CD4-positive, alpha-beta T cell treated with Interleukin-12 subunit alpha and Interleukin-12 subunit beta, for 1 hour (primary cell): ENCODE data around the gene LCN12.

Source experiments
- DNase-seq: peaks from one replicate; pipeline ENCODE4 v3.0.0-alpha.2; 2020

Gene LCN12

DNA sequence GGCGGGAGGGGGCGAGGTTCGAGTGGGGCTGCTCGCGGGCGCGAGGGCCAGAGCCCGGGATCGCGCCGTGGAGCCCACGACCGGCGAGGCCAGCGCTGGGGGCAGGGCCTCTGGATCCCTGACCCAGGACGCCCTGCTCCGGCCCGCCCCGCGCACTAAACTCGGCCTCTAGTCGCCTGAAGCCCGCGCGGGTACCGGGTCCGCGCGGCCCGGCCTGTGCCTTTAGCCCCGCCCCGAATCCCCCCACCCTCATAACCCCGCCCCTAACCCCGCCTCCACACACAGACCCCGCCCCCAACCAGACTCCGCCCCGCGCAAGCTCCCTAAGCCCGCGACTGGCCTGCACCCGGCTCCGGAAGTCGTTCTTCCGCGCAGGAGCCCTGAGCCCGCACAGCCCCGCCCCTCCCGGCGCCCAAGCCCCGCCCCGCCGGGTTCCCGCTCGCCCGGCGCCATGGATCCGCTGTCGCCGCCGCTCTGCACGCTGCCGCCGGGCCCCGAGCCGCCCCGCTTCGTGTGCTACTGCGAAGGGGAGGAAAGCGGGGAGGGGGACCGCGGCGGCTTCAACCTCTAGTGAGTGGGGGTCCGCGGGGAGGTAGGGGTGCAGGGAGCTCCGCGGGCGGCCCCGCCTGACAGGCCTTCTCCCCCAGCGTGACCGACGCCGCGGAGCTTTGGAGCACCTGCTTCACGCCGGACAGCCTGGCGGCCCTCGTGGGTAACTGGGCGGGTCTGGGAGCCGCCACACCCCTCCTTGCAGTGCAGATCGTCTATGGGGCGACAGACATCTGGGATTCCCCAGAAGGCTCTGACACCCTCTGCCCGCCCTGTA, 40.1 kb downstream of the LCN12 start, which contains the start of gene PAXX:
TSS of gene PAXX (plus strand) at position 430 of the 826 bp plus-strand sequence. CDS start at position 452, 22 bp downstream.
- peak; percentile 95 for DNase-seq

DNA sequence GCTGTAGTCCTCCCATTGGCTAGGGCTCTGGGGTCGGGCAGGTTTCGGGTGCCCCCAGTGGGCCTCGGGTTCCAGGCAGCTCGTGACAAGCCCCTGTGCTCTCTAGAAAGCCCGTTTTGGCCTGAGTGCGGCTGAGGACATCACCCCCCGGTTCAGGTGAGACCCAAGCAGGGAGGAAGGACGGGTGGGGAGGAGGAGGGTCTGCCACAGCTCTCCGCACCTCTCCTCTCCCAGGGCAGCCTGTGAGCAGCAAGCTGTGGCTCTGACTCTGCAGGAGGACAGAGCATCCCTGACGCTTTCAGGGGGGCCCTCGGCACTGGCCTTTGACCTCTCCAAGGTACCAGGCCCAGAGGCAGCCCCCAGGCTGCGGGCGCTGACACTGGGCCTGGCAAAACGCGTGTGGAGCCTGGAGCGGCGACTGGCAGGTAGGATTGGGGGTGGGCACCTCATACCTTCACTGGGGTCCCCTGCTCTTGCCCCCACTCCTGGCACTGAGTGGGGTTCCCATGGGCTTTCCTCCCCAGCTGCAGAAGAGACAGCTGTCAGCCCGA, 40.8 kb downstream of the LCN12 start:
- DNase-seq: no peak

DNA sequence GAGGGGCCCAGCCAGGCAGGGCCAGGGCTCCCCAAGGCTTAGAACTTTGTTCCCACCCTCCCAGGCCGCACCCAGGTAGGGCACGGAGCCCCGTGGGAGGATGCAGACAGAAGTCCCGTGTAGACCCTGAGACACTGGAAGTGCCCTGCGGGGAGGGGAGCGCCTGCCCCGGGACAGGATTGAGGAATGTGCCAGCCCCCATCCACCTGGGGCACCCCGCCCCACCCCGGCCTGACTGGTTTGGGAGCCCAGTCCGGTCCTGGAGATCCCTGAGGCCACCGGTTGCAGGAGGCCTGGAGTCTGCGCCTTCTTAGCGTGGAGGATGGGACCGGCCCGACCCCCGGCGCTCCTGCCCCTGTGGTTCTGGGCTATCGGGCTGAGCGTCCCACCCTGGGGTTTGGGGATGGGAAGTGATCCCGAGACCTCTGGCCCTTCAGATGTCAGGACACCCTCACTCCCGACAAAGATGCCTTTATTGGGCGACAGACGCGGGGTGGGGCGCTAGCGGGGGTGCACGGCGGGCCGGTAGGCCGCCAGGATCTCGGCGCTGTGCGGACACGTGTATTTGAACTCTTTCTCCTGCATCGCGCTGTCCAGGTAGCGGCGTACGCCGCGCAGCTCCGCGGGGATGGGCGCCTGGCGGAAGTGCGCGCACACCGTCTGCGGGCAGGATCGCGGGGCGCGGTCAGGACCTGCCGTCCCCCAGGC, 42.3 kb downstream of the LCN12 start:
- DNase-seq: no peak

DNA sequence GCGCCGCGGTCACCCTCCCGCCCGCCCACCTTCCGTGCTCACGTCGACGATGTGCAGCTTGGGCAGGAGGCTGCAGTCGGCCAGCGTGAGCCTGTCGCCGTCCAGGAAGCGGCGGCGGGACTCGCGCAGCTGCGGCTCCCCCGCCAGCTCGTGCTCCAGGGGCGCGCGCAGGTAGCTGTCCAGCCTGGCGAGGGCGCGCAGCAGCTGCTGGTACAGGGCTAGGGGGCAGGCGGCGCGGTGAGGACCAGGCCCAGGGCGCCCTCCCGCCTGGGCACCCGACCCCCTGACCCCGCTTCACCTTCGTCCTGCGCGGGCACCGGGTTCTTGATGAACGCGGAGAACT, 42.8 kb downstream of the LCN12 start:
- DNase-seq: no peak

DNA sequence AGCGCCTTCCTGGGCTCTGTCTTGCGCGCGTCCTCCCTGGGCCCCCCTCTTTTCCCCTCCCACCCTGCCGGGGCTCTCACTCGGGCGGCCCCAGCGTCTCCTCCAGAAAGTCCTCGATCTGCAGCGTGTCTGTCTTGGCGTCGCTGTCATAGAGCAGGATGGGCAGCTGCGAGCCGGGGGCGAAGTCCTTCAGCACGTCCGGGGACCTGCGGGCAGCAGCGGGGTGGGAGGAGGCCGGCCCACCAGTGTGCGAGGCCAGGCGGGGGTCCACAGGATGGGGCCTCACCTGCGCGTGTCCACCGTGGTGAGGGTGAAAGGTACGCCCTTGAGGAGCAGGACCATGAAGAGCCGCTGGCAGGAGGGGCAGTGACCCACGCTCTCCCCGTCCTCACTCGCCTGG, 43.3 kb downstream of the LCN12 start:
- no peak for DNase-seq

DNA sequence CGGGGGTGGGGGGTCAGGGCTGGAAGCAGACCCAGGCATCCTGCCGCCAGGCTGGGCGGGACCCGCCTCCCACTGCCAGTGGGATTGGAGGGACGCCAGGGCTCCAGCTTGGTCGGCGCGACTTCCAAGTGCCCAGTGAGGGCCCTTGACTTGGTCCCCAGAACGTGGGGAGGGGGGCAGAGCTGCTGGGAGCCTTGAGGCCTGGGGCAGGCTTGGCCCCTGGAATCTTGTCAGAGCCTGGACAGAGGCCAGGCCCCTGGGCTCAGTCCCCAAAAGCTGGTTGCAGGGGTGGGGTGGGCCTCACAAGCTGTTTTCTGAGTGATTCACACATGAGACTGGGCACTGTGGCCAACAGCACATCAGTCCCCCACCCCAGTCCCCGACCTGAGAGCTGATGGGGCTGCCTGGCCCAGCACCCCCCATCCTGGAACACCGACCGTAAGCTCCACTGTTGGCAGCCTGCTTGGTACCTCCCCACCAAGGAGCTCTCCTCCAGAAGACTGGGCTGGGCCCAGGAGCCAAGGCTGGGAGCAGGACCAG, 43.8 kb downstream of the LCN12 start:
- DNase-seq: no peak

DNA sequence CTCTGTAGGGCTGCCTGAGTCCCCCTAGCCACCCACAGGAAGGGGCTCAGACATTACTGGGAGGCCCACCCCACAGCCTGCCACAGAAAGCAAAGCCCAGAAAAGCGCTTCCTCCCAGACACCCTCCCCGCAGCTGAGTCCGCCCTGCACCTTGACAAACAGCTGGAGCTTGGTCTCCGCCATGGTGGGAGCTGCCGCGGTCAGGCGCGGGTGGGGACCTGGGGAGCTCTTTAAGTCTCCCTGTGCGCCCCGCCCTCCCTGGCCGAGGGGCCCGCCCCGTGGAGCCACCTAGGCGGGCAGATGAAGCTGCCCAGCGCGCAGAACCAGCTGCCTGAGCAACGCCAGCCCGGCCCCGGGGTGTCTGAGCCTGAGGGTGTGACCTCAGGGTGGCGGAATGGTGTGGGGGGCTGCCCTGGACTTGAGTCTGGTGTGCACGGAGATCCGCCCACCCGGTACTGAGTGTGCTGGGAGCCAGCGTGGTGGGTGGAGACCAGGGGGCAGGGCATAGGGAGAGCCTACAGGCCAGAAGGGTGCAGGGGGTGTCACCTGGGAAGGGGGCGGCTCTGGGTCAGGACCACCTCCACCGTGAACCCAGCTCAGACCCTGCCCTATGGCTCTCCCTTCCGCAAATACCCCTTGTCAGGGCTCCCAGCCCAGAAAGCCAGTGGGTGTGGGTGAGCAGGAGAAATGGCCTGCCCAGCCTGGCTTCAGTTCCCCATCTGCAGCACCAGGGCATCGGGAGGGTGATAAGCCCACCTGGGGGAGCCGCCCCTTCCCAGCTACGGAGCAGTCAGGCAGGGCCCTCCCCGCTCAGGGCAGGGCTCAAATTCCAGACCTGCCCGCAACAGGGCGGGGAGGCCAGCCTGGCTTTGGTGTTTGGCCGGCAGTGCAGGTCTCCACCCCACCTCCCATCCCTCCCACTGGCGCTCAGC, 44.6 kb downstream of the LCN12 start, which contains the start of gene CLIC3:
TSS of gene CLIC3 (minus strand) at position 208 of the 932 bp plus-strand sequence. CDS start at position 183, 25 bp downstream.
- peak; percentile 68 for DNase-seq

DNA sequence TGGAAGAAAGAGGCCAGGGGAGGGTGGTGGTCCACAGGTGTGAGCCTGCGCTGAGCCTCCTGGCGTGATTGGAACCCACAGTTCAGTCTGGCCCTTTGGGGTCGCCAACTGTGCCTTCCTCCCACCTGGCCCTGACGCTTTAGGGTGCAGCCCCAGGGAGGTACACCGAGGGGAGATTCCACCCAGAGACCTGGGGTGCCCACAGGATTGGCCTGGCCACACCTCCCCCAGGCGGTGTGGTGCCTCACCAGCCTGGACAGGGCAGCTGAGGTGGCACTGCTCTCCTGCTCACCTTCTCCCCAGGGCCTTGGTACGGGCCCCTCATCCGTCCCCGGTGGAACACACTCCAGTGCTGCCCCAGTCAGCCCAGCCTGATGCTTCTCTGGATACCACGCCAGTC, 45.3 kb downstream of the LCN12 start:
- DNase-seq: no peak

DNA sequence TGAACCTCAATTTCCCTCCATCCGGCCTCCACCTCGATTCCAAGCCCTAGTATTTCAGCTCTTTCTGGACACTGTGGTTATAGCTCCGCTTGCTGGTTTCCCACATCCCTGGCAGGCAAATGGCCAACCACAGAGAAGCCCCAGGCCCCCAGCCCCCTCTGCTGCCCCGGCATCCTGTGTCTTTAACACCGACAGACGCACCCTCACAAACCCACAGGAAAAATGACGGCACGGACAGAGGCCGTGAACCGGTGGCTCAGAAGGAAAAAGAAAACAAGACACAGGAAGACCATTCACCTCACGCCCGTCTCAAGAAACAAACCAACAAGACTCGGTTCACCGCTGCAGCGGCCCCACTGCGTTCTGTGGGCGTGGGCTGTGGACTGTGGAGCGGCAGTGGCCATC, 45.8 kb downstream of the LCN12 start:
- peak; percentile 50 for DNase-seq

DNA sequence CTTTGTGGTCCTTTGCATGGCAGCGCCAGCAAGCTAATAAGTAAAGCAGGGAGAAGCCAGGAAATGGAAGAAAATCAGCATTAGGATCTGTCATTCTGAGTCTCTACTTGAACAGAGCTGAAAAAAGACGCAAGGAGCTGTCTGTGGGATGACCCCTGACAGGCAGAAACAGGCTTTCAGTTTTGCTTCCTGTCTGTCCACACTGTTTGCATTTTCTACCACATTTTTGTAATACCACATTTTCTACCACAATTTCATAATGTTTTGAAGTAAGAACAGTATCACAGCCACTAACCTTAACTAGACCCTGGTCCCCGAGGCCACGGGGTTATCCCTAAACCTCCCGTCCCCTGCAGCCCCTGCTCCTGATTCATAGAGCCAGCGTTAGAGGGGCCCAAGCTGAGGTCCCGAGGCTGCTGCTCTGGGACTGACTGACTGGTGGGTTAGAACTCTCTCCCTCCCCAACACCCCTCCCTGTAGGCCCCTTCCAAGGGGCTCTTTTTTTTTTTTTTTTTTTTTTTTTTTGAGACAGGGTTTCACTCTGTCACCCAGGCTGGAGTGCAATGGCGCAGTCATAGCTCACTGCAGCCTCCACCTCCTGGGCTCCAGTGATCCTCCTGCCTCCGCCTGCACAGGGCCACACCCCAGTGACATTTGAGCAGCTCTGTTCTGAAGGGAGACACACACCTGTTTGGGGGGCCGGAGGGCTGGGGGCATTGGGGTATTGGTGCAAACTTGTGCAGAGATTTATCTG, 48.3 kb downstream of the LCN12 start:
- DNase-seq: peak; percentile 51

DNA sequence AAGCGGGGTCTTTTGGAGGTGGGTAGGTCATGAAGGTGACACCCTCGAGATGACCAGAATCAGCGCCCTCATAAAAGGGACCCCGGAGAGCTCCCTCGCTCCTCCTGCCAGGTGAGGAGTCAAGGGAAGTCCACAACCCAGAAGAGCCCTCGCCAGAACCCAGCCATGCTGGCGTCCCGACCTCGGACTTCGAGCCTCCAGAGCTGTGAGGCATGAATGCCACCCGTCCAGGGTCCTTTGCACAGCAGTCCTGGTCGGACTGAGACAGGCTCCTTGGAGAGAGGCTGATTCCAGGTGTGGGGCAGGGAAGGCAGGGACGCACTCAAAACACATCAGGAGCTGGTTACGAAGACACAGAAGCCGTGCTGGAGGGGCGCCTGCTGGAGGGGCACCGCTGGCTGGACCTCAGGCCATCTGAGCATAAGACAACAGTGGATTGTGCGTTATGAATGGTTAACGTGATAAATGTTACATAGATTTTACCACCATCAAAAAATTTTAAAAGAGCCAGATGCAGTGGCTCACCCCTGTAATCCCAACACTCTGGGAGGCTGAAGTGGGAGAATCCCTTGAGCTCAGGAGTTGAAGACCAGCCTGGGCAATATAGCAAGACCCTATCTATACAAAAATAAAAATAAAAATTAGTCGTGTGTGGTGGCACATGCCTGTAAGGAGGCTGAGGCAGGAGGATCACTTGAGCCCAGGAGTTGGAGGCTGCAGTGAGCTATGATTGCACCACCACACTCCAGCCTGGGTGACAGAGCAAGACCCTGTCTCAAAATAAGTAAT, 50.0 kb downstream of the LCN12 start:
- DNase-seq: no peak

DNA sequence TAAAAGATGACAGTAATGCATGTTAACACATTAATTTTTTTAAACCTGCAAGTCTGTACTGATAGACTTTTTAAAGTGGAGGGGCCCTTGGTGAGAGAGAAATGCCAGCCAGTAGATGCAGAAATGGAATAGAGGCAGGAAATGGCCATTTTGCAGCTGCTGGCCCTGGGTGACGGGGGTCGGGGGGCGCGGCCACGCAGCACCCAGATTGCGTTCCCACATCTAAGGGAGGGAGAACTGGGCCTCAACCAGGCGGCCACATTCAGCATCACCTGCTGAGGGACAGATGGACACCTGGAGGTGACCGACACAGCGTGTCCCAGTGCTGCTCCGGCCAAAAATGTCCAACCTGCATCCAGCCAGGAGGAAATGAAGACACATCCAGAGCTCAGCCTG, 50.6 kb downstream of the LCN12 start:
- DNase-seq: no peak

DNA sequence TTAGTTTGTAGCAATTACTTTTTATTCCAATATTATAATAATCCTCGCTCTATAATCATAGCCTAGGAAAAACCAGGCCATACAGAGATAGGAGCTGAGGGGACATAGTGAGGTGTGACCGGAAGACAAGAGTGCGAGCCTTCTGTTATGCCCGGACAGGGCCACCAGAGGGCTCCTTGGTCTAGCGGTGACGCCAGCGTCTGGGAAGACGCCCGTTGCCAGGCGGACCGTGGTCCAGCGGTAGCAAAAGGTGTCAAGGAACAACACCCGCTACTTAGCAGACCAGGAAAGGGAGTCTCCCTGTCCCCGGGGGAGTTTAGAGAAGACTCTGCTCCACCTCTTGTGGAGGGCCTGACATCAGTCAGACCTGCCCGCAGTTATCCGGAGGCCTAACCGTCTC, 52.2 kb downstream of the LCN12 start:
- DNase-seq: peak; percentile 26
